ENCODE data around the gene GNA14. TPM values are rescaled to one million over a fixed set of nuclear protein-coding genes. Genes with fewer than 3 reads are reported as not detected.

Gene GNA14
- total RNA-seq, 1 donor = 0.72 TPM

- no peak for DNase-seq (ENCODE audit: insufficient read length, low spot score, missing footprints)
- no peak overlapping the region for H2AFZ ChIP-seq (ENCODE audit: low read length)
- H3K4me3 ChIP-seq (ENCODE audit: insufficient read depth, low read length) = no peak overlapping the region
- no peak overlapping the region for H3K4me2 ChIP-seq (ENCODE audit: insufficient read depth, low read length)
- no peak for TF ChIP-seq CTCF (IDR thresholded peaks at IDR 0.05; ENCODE audit: extremely low read depth, low read depth, low read length)
- no peak overlapping the region for H3K27ac ChIP-seq (ENCODE audit: low read depth, low read length)
- H3K27me3 ChIP-seq (ENCODE audit: insufficient read depth, low read length) = peaks cover 7% of the 10 kb centered on the region
- H3K79me2 ChIP-seq (ENCODE audit: insufficient read depth, low read length) = no peaks in the 10 kb centered on the region
- peaks cover 6% of the 10 kb centered on the region for H3K9me3 ChIP-seq (ENCODE audit: low read depth, low read length)
- H4K20me1 ChIP-seq (ENCODE audit: insufficient read depth, low read length) = no peaks in the 10 kb centered on the region
- no peaks in the 10 kb centered on the region for H3K4me1 ChIP-seq (ENCODE audit: insufficient read depth, low read length)
- H3K36me3 ChIP-seq (ENCODE audit: insufficient read depth, low read length) = no peaks in the 10 kb centered on the region
Observed at GRCh38 chr9:77541600-77541999, 106.5 kb downstream of the GNA14 start.

GRCh38 chr9:77541055-77541454, 107.1 kb downstream of the GNA14 start:
- no peak for TF ChIP-seq CTCF (IDR thresholded peaks at IDR 0.05; ENCODE audit: extremely low read depth, low read depth, low read length)
- peaks cover 7% of the 10 kb centered on the region for H3K27me3 ChIP-seq (ENCODE audit: insufficient read depth, low read length)
- H2AFZ ChIP-seq (ENCODE audit: low read length) = no peak overlapping the region
- H3K79me2 ChIP-seq (ENCODE audit: insufficient read depth, low read length) = no peaks in the 10 kb centered on the region
- H3K27ac ChIP-seq (ENCODE audit: low read depth, low read length) = no peak overlapping the region
- no peaks in the 10 kb centered on the region for H4K20me1 ChIP-seq (ENCODE audit: insufficient read depth, low read length)
- H3K36me3 ChIP-seq (ENCODE audit: insufficient read depth, low read length) = no peaks in the 10 kb centered on the region
- H3K4me2 ChIP-seq (ENCODE audit: insufficient read depth, low read length) = no peak overlapping the region
- H3K9me3 ChIP-seq (ENCODE audit: low read depth, low read length) = peaks cover 6% of the 10 kb centered on the region
- no peaks in the 10 kb centered on the region for H3K4me1 ChIP-seq (ENCODE audit: insufficient read depth, low read length)
- H3K4me3 ChIP-seq (ENCODE audit: insufficient read depth, low read length) = no peak overlapping the region
- no peak for DNase-seq (ENCODE audit: insufficient read length, low spot score, missing footprints)

- Histone ChIP-seq H4K20me1 (ENCODE audit: insufficient read depth, low read length) (no peaks in the 10 kb centered on the region), H3K79me2 (ENCODE audit: insufficient read depth, low read length) (no peaks in the 10 kb centered on the region), H2AFZ (ENCODE audit: low read length) (no peak overlapping the region), H3K4me2 (ENCODE audit: insufficient read depth, low read length) (no peak overlapping the region), H3K36me3 (ENCODE audit: insufficient read depth, low read length) (no peaks in the 10 kb centered on the region), H3K4me1 (ENCODE audit: insufficient read depth, low read length) (no peaks in the 10 kb centered on the region), H3K9me3 (ENCODE audit: low read depth, low read length) (no peaks in the 10 kb centered on the region), H3K4me3 (ENCODE audit: insufficient read depth, low read length) (no peak overlapping the region), H3K27me3 (ENCODE audit: insufficient read depth, low read length) (peaks cover 7% of the 10 kb centered on the region), H3K27ac (ENCODE audit: low read depth, low read length) (no peak overlapping the region)
- TF ChIP-seq CTCF (IDR thresholded peaks at IDR 0.05; ENCODE audit: extremely low read depth, low read depth, low read length) = no peak
- DNase-seq (ENCODE audit: insufficient read length, low spot score, missing footprints) = no peak
Observed at GRCh38 chr9:77534376-77535057, 113.6 kb downstream of the GNA14 start.

DNA sequence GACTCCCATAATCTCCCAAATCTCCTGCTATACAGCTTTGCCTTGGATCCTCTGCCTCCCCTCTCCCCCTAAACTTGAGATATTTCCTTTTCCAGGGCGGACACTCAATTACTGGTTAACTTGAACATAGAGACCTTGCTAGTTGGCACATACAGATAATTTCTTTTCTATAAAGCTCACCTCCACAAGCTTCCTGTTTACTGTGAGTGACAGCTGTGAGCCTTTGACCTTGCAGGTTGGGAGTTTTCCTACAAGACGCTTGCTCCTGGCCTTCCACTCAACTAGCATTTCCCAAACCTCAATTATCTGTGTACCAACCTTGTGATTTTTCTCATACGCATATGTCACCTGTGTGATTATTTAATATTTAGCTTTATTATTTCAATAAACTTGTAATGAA, 114.5 kb downstream of the GNA14 start:
- Histone ChIP-seq H3K27me3 (ENCODE audit: insufficient read depth, low read length) (peaks cover 10% of the 10 kb centered on the region), H3K4me2 (ENCODE audit: insufficient read depth, low read length) (no peak overlapping the region), H3K4me1 (ENCODE audit: insufficient read depth, low read length) (no peaks in the 10 kb centered on the region), H3K27ac (ENCODE audit: low read depth, low read length) (no peak overlapping the region), H3K4me3 (ENCODE audit: insufficient read depth, low read length) (no peak overlapping the region), H3K79me2 (ENCODE audit: insufficient read depth, low read length) (no peaks in the 10 kb centered on the region), H3K36me3 (ENCODE audit: insufficient read depth, low read length) (no peaks in the 10 kb centered on the region), H3K9me3 (ENCODE audit: low read depth, low read length) (no peaks in the 10 kb centered on the region), H2AFZ (ENCODE audit: low read length) (no peak overlapping the region), H4K20me1 (ENCODE audit: insufficient read depth, low read length) (no peaks in the 10 kb centered on the region)
- TF ChIP-seq CTCF (IDR thresholded peaks at IDR 0.05; ENCODE audit: extremely low read depth, low read depth, low read length) = no peak
- no peak for DNase-seq (ENCODE audit: insufficient read length, low spot score, missing footprints)

All from osteoblast (primary cell).